K562 (cell line): ENCODE measurements around the gene TNIP2. TPM values are rescaled to one million over a fixed set of nuclear protein-coding genes. Genes with fewer than 3 reads are reported as not detected.

ENCODE experiments used
- ATAC-seq: fragments of 200-7000 bp; cut with Tn5 transposase; 3 replicates; pipeline ENCODE4 v1.9.1; 2020; ENCODE audit warnings: moderate library complexity
- BruUV-seq: library from RNA; stranded (reverse); fragments of 400-500 nt; replicated peaks from 2 replicates; lab custom pipeline; 2021; lab: Mats Ljungman, UMichigan
- CTCF ChIA-PET: fragments of 300-600 bp; formaldehyde crosslinking; extraction: SDS; loops from one replicate; lab custom pipeline; 2021; ENCODE audit warnings: low intra/inter-chr PET ratio; lab: Yijun Ruan, JAX
- POLR2A ChIA-PET: fragments of 300-600, 350-650 bp; sonication (Branson Sonifier 250); formaldehyde crosslinking; extraction: SDS; loops from one replicate; lab custom pipeline; 2021; ENCODE audit warnings: antibody characterized with exemption, inconsistent platforms; lab: Yijun Ruan, JAX
- DNase-seq, 4 experiments: peaks; one replicate each; pipeline versions ENCODE4 v3.0.0 to v3.0.0-alpha.2; 2011 to 2018; ENCODE audit warnings: low spot score in 3 of 4, mixed read lengths in 3 of 4; ENCODE audit errors: extremely low read depth in 1 of 4
- FAIRE-seq: peaks from 2 replicates; lab custom pipeline; 2011; peaks lifted over from hg19 to GRCh38; lab: Jason Lieb, UNC
- H2AFZ ChIP-seq: 2 replicates; pipeline ENCODE4 v1.6.0; 2011; ENCODE audit warnings: low read depth, low read length, control low read depth, inconsistent platforms
- H3K27ac ChIP-seq: fragments of 200-600 bp; 3 replicates; pipeline ENCODE4 v1.8.0; 2011; ENCODE audit warnings: low read depth, mild to moderate bottlenecking, control low read depth, inconsistent platforms, low read length, moderate library complexity, mixed read lengths; ENCODE audit errors: extremely low read depth
- H3K27me3 ChIP-seq, 2 experiments: fragments of 300-600 bp in 1 of 2; 2 replicates in 1 of 2; 3 replicates in 1 of 2; pipeline versions ENCODE4 v1.6.0 to v1.8.0; 2011; ENCODE audit warnings: inconsistent platforms in 2 of 2, low read length in 2 of 2, mild to moderate bottlenecking in 1 of 2, mixed read lengths in 1 of 2, moderate library complexity in 1 of 2; ENCODE audit not compliant: control insufficient read depth in 2 of 2, insufficient read depth in 2 of 2
- H3K36me3 ChIP-seq: fragments of 300-600 bp; 3 replicates; pipeline ENCODE4 v1.8.0; 2011; ENCODE audit warnings: mild to moderate bottlenecking, low read length, inconsistent platforms; ENCODE audit not compliant: control insufficient read depth, insufficient read depth
- H3K4me1 ChIP-seq, 2 experiments: fragments of 200-600 bp in 1 of 2; replicated peaks in 1 of 2; 2 replicates in 1 of 2; 3 replicates in 1 of 2; pipeline versions ENCODE4 v1.5.1 to v1.8.0; 2011; ENCODE audit warnings: inconsistent platforms in 2 of 2, low read length in 2 of 2, mild to moderate bottlenecking in 1 of 2, mixed read lengths in 1 of 2, moderate library complexity in 1 of 2; ENCODE audit not compliant: control insufficient read depth in 2 of 2, insufficient read depth in 2 of 2
- H3K4me2 ChIP-seq: 2 replicates; pipeline ENCODE4 v1.6.1; 2011; ENCODE audit warnings: low read length, control low read depth, inconsistent platforms, mixed read lengths; ENCODE audit not compliant: insufficient read depth
- H3K4me3 ChIP-seq: fragments of 200-600 bp; sonication (generic), shearing (Covaris generic); 2 replicates; pipeline ENCODE4 v1.5.1; 2016; ENCODE audit warnings: control low read depth, inconsistent platforms
- H3K79me2 ChIP-seq: fragments of 200-600 bp; 3 replicates; pipeline ENCODE4 v1.8.0; 2011; ENCODE audit warnings: low read length, inconsistent platforms; ENCODE audit not compliant: control insufficient read depth, insufficient read depth
- H3K9ac ChIP-seq, 2 experiments: 2 replicates each; pipeline versions ENCODE4 v1.6.0 to v1.6.1; 2011; ENCODE audit warnings: low read depth in 2 of 2, low read length in 2 of 2, control low read depth in 1 of 2, inconsistent platforms in 1 of 2, mild to moderate bottlenecking in 1 of 2, mixed read lengths in 1 of 2; ENCODE audit not compliant: insufficient read depth in 1 of 2
- H3K9me1 ChIP-seq: one replicate; pipeline ENCODE4 v1.6.0; 2011; ENCODE audit warnings: inconsistent platforms, mild to moderate bottlenecking, low read length, moderate library complexity; ENCODE audit not compliant: control insufficient read depth, insufficient read depth
- H3K9me3 ChIP-seq: replicated peaks from 2 replicates; pipeline ENCODE4 v1.5.1; 2011; ENCODE audit warnings: low read depth, low read length, inconsistent platforms; ENCODE audit not compliant: control insufficient read depth, insufficient read depth
- H4K20me1 ChIP-seq: replicated peaks from 2 replicates; pipeline ENCODE4 v1.6.1; 2011; ENCODE audit warnings: low read length, inconsistent platforms, mixed read lengths; ENCODE audit not compliant: control insufficient read depth, insufficient read depth
- CREB1 ChIP-seq, 2 experiments: sonication (generic) in 1 of 2; formaldehyde crosslinking in 1 of 2; IDR thresholded peaks; 2 replicates each; pipeline versions ENCODE4 v1.6.1 to v1.8.0; 2012 to 2022; ENCODE audit warnings: inconsistent platforms in 1 of 2, mild to moderate bottlenecking in 1 of 2, missing genetic modification reagents in 1 of 2, moderate library complexity in 1 of 2
- FOXJ3 ChIP-seq: sonication (generic); formaldehyde crosslinking; IDR thresholded peaks from 2 replicates; pipeline ENCODE4 v1.4.0; 2020; ENCODE audit warnings: mild to moderate bottlenecking, missing genetic modification reagents
- HBP1 ChIP-seq: fragments of 450-650 bp; formaldehyde crosslinking; IDR thresholded peaks from 2 replicates; pipeline ENCODE4 v1.4.0; 2022; ENCODE audit warnings: missing genetic modification characterization
- KAT2B ChIP-seq: IDR thresholded peaks from one replicate; pipeline ENCODE4 v1.6.1; 2012; ENCODE audit warnings: low read depth, mild to moderate bottlenecking, control low read depth, inconsistent platforms, low read length, moderate library complexity
- MAFF ChIP-seq: IDR thresholded peaks from 2 replicates; pipeline ENCODE4 v1.6.1; 2012; ENCODE audit warnings: low read length, improper control_type of control experiment
- MCM5 ChIP-seq: fragments of 450-650 bp; IDR thresholded peaks from 2 replicates; pipeline ENCODE4 v1.6.1; 2016; ENCODE audit warnings: low read depth
- MED1 ChIP-seq: sonication (generic); formaldehyde crosslinking; IDR thresholded peaks from 2 replicates; pipeline ENCODE4 v1.8.1; 2023; ENCODE audit warnings: missing genetic modification reagents, borderline replicate concordance
- NFXL1 ChIP-seq: fragments of 450-650 bp; formaldehyde crosslinking; IDR thresholded peaks from 2 replicates; pipeline ENCODE4 v1.4.0; 2021; ENCODE audit warnings: mild to moderate bottlenecking
- RBBP5 ChIP-seq: fragments of 200-600 bp; sonication (generic); IDR thresholded peaks from 2 replicates; pipeline ENCODE4 v1.6.1; 2012; ENCODE audit warnings: borderline replicate concordance, mild to moderate bottlenecking, low read length, control low read depth, inconsistent platforms; ENCODE audit not compliant: insufficient read depth, poor library complexity, severe bottlenecking
- RBM14 ChIP-seq: fragments of 200-400 bp; formaldehyde crosslinking; IDR thresholded peaks from 2 replicates; pipeline ENCODE4 v1.6.1; 2018; ENCODE audit warnings: low read depth, mild to moderate bottlenecking, low read length, moderate library complexity, borderline replicate concordance; ENCODE audit not compliant: insufficient read depth
- SRF ChIP-seq, 2 experiments: fragments of 250-450, 450-650 bp in 1 of 2; sonication (Bioruptor Pico) in 1 of 2; sonication (generic) in 1 of 2; formaldehyde crosslinking; IDR thresholded peaks; 2 replicates each; pipeline versions ENCODE4 v1.5.0 to v1.5.1; 2020 to 2022; ENCODE audit warnings: mild to moderate bottlenecking in 1 of 2, missing genetic modification reagents in 1 of 2
- TSC22D4 ChIP-seq: fragments of 450-650 bp; IDR thresholded peaks from 2 replicates; pipeline ENCODE4 v1.6.1; 2016; ENCODE audit warnings: missing genetic modification characterization, missing biosample characterization, control low read depth
- ZKSCAN8 ChIP-seq: fragments of 200-800 bp; sonication (Bioruptor generic); IDR thresholded peaks from 2 replicates; pipeline ENCODE4 v1.6.1; 2016; ENCODE audit warnings: missing genetic modification characterization, missing compliant biosample characterization
- ZNF551 ChIP-seq: fragments of 250-450 bp; sonication (Bioruptor Pico); IDR thresholded peaks from 2 replicates; pipeline ENCODE4 v1.5.0; 2021; ENCODE audit warnings: mild to moderate bottlenecking, moderate library complexity
- ZNF740 ChIP-seq, 3 experiments: fragments of 200-800 bp in 1 of 3; sonication (Bioruptor generic) in 1 of 3; sonication (generic) in 1 of 3; formaldehyde crosslinking in 1 of 3; IDR thresholded peaks; 2 replicates each; pipeline versions ENCODE4 v1.6.1 to v1.8.0; 2016 to 2022; ENCODE audit warnings: mild to moderate bottlenecking in 2 of 3, missing compliant biosample characterization in 2 of 3, missing genetic modification characterization in 2 of 3, missing genetic modification reagents in 1 of 3
- WGBS: fragments of 100-300 bp; shearing (Covaris generic); methylation state at CpG from one replicate; pipeline ENCODE4 v1.1.6; 2016; ENCODE audit warnings: low coverage, mixed read lengths; ENCODE audit not compliant: insufficient coverage; ENCODE audit errors: missing lambda C conversion rate; 5-methylcytosine and 5-hydroxymethylcytosine counted together
- in situ Hi-C: fragments of 300-500 bp; cut with MboI; formaldehyde crosslinking; loops from 4 replicates; pipeline ENCODE4 v1.15.0; 2018; ENCODE audit warnings: inconsistent platforms, mixed read lengths
- intact Hi-C: fragments of 100-400 bp; cut with micrococcal nuclease; formaldehyde crosslinking; loops from 2 replicates; pipeline ENCODE4 v1.14.2; 2022
- polyA plus RNA-seq, 8 experiments: library from polyadenylated mRNA; depleted of rRNA in 4 of 8; stranded (reverse) in 5 of 8; unstranded in 3 of 8; fragments of >200 nt; fragmentation: Nextera tagmentation in 2 of 8; fragmentation: Illumina TruSeq in 1 of 8; extraction: Ambion mirVana in 2 of 8; extraction: Trizol in 1 of 8; gene quantifications; 2 replicates each; pipeline versions ENCODE4 v1.2.1 to v1.2.3, GENCODE V29; 2011 to 2014; ENCODE audit warnings: inconsistent platforms in 1 of 8, missing spikeins in 1 of 8
- total RNA-seq, 7 experiments: library from RNA; depleted of rRNA in 6 of 7; stranded (reverse); fragments of >200 nt in 6 of 7; fragmentation: Illumina TruSeq in 2 of 7; extraction: Trizol in 2 of 7; gene quantifications; 2 replicates each; pipeline versions ENCODE4 v1.2.1 to v1.2.3, GENCODE V29; 2011 to 2021; ENCODE audit warnings: low replicate concordance in 1 of 7
- TF ChIP-seq, protein P1 (sequence below): sonication (generic); formaldehyde crosslinking; IDR thresholded peaks from 2 replicates; pipeline ENCODE4 v1.8.1; 2022; ENCODE audit warnings: missing genetic modification reagents
- TF ChIP-seq, protein P2 (sequence below): sonication (generic); formaldehyde crosslinking; IDR thresholded peaks from 2 replicates; pipeline ENCODE4 v1.8.0; 2022; ENCODE audit warnings: mild to moderate bottlenecking, low read depth, missing genetic modification reagents

The TNIP2 gene
- total and polyA plus RNA-seq, 9 of the 15 experiments (the other 6 are each of a cell fraction or from before 2014, with no cell fraction given), result 0.61 to 42.6 (median 19.5) TPM

- H4K20me1 ChIP-seq, result no peaks in the 10 kb centered on the region; the same call in 1 of the 2 replicates
- POLR2A ChIA-PET, result interaction anchor here (0.6 to 0.7 kb wide), 2 partner anchors 11 to 12 kb away, joined by 3 read pairs; no protein-coding TSS in a partner anchor
- 50% methylated on average over 7 of the region's 8 CpGs for WGBS
- FAIRE-seq (no peak), ATAC-seq (no peak), DNase-seq (no peak)
- CTCF ChIA-PET, result no interaction called here
- peaks cover 15 to 93% of the 10 kb centered on the region in 2 experiments for H3K4me1 ChIP-seq
- no peaks in the 10 kb centered on the region for H3K36me3 ChIP-seq
- H3K9ac ChIP-seq, result peak overlapping the region in 1 of 2 experiments; percentile 23; a peak in 1 of 4 replicates
- H3K79me2 ChIP-seq, result no peaks in the 10 kb centered on the region; the same call in 2 of the 3 replicates
- TF ChIP-seq, protein P1, sequence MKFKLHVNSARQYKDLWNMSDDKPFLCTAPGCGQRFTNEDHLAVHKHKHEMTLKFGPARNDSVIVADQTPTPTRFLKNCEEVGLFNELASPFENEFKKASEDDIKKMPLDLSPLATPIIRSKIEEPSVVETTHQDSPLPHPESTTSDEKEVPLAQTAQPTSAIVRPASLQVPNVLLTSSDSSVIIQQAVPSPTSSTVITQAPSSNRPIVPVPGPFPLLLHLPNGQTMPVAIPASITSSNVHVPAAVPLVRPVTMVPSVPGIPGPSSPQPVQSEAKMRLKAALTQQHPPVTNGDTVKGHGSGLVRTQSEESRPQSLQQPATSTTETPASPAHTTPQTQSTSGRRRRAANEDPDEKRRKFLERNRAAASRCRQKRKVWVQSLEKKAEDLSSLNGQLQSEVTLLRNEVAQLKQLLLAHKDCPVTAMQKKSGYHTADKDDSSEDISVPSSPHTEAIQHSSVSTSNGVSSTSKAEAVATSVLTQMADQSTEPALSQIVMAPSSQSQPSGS (CRISPR knock-in tag), result no peak
- TF ChIP-seq ZKSCAN8 (CRISPR knock-in tag) (no peak), RBBP5 (no peak), ZNF740 (CRISPR knock-in tag; IDR thresholded peaks at IDR 0.05) (peak; percentile 20; the same call in 1 of the 2 replicates), ZNF740 (tag; IDR thresholded peaks at IDR 0.05) (no peak), NFXL1 (CRISPR knock-in tag) (no peak), MED1 (CRISPR knock-in tag) (no peak), MAFF (no peak), KAT2B (no peak), HBP1 (CRISPR knock-in tag) (no peak), CREB1 (IDR thresholded peaks at IDR 0.05) (no peak), CREB1 (CRISPR knock-in tag; IDR thresholded peaks at IDR 0.05) (0 out of 2 replicates have a peak, but pooled peaks have one; percentile 15), MCM5 (no peak), TSC22D4 (tag) (no peak), FOXJ3 (CRISPR knock-in tag) (no peak), RBM14 (no peak), SRF (CRISPR knock-in tag; IDR thresholded peaks at IDR 0.05) (no peak), ZNF551 (CRISPR knock-in tag) (no peak)
- TF ChIP-seq, protein P2, sequence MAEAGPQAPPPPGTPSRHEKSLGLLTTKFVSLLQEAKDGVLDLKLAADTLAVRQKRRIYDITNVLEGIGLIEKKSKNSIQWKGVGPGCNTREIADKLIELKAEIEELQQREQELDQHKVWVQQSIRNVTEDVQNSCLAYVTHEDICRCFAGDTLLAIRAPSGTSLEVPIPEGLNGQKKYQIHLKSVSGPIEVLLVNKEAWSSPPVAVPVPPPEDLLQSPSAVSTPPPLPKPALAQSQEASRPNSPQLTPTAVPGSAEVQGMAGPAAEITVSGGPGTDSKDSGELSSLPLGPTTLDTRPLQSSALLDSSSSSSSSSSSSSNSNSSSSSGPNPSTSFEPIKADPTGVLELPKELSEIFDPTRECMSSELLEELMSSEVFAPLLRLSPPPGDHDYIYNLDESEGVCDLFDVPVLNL (CRISPR knock-in tag), result no peak
- BruUV-seq, result no TSS peak
- no peaks in the 10 kb centered on the region for H3K9me3 ChIP-seq
- intact Hi-C loops, result loop anchor here (1.0 to 5.0 kb wide), 3 partner anchors 30 to 75 kb away; partner anchors contain the start of gene ADD1
- H2AFZ ChIP-seq, result peak overlapping the region; percentile 62
- H3K9me1 ChIP-seq, result no peaks in the 10 kb centered on the region
- H3K27me3 ChIP-seq, result no peaks in the 10 kb centered on the region
- H3K27ac ChIP-seq, result no peak overlapping the region
- in situ Hi-C loops, result no loop called here
- 0 out of 2 replicates have a peak overlapping the region, but pooled peaks have one; percentile 29 for H3K4me2 ChIP-seq
- H3K4me3 ChIP-seq, result no peak overlapping the region
Observed at GRCh38 chr4:2792396-2792710, 36.2 kb upstream of the TNIP2 start.
